ENCODE measurements around the gene ANKRD10. TPM values are rescaled to one million over a fixed set of nuclear protein-coding genes. Genes with fewer than 3 reads are reported as not detected.
A peak's percentile ranks its signal among the peaks of the same experiment; 100 is the strongest.

The ANKRD10 gene
- total and polyA plus RNA-seq, 2 donors from 2014 or later: 64.9 to 159 TPM

DNA sequence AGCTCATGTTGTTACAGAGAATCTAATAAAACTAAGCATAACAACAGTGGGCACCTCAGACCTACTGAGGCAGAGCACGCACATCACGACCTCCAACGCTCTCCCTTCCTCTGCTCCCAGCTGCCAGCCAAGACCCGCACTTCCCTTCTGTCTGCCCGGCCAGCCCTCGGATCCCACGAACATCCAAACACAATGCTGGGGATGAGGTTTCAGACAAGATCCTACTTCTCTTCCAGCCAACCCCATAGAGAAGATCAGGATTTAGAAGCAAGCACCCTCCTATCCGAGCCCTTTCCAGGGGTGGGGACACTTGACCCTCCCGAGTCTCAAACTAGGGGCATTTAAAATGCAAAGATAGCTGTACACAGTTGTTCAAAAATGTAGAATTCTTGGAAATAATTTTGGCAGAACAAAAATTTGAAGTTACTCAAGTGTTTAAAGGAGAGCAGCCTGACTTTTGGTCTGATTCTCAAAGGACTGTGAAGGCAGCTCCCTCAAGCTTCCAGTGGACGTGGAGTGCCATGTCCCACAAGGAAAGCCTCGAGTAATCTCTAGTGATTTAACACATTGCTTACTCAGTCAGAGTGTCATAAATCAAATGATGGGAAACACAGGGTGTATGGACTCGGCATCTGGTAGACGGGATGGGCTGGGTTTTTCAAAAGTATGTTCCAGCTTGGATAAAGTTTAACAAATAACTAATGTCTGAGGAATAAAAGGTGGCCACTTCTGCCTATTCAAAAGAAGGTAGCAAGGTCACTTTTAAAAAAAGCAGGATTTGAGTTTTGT lies 32.8 kb downstream of the ANKRD10 start:
- Histone ChIP-seq H3K36me3 (ENCODE audit: control insufficient read depth in 2 of 3, insufficient read depth in 3 of 3, low read length in 3 of 3) (peaks cover 0 to 5% (median 0%) of the 10 kb centered on the region in 3 donors), H3K9me3 (ENCODE audit: control insufficient read depth in 2 of 3, insufficient read depth in 1 of 3, low read length in 3 of 3) (no peaks in the 10 kb centered on the region), H3K4me1 (ENCODE audit: control insufficient read depth in 2 of 3, insufficient read depth in 2 of 3, low read depth in 1 of 3, low read length in 3 of 3) (no peaks in the 10 kb centered on the region), H3K27me3 (ENCODE audit: control insufficient read depth, insufficient read depth, low read length) (no peaks in the 10 kb centered on the region), H3K27ac (ENCODE audit: low read depth in 2 of 2, low read length in 2 of 2) (no peak overlapping the region), H3K4me3 (ENCODE audit: low read length in 3 of 3) (no peak overlapping the region), H3K9ac (ENCODE audit: low read length in 3 of 3) (no peak overlapping the region)
- FAIRE-seq (no peak), DNase-seq (peak in 1 of 5 donors; percentile 29)
- intact Hi-C loops (cut with DNase I): no loop called here
- TF ChIP-seq, protein P1, sequence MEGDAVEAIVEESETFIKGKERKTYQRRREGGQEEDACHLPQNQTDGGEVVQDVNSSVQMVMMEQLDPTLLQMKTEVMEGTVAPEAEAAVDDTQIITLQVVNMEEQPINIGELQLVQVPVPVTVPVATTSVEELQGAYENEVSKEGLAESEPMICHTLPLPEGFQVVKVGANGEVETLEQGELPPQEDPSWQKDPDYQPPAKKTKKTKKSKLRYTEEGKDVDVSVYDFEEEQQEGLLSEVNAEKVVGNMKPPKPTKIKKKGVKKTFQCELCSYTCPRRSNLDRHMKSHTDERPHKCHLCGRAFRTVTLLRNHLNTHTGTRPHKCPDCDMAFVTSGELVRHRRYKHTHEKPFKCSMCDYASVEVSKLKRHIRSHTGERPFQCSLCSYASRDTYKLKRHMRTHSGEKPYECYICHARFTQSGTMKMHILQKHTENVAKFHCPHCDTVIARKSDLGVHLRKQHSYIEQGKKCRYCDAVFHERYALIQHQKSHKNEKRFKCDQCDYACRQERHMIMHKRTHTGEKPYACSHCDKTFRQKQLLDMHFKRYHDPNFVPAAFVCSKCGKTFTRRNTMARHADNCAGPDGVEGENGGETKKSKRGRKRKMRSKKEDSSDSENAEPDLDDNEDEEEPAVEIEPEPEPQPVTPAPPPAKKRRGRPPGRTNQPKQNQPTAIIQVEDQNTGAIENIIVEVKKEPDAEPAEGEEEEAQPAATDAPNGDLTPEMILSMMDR (IDR thresholded peaks at IDR 0.05; ENCODE audit: borderline replicate concordance, extremely low read depth, insufficient read depth): no peak

DNA sequence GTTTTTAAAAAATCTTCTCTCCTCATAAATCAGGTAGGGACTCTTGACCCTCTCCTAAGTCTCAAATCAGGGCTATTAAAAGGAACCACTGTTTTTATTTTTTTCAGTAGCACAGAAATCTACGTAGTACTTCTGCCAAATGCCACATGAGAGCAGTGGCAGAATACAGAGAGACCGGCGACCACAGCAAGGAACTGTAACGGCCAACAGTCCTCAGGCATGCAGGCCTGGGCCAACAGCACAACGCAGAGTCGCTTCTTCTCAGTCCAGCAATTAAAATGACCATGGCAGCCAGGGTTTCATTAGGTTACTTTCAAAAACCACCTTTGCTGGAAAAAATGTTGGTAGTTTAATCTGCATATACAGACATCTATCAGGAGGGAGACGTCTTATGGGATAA lies 34.2 kb downstream of the ANKRD10 start:
- no peak overlapping the region for H3K4me3 ChIP-seq (ENCODE audit: low read length in 3 of 3)
- H3K27ac ChIP-seq (ENCODE audit: low read depth in 2 of 2, low read length in 2 of 2): no peak overlapping the region
- H3K9me3 ChIP-seq (ENCODE audit: control insufficient read depth in 2 of 3, insufficient read depth in 1 of 3, low read length in 3 of 3): no peaks in the 10 kb centered on the region
- FAIRE-seq: no peak
- TF ChIP-seq, protein P1 (IDR thresholded peaks at IDR 0.05; ENCODE audit: borderline replicate concordance, extremely low read depth, insufficient read depth): no peak
- H3K4me1 ChIP-seq (ENCODE audit: control insufficient read depth in 2 of 3, insufficient read depth in 2 of 3, low read depth in 1 of 3, low read length in 3 of 3): no peaks in the 10 kb centered on the region
- peaks cover 0 to 5% (median 0%) of the 10 kb centered on the region in 3 donors for H3K36me3 ChIP-seq (ENCODE audit: control insufficient read depth in 2 of 3, insufficient read depth in 3 of 3, low read length in 3 of 3)
- H3K27me3 ChIP-seq (ENCODE audit: control insufficient read depth, insufficient read depth, low read length): no peaks in the 10 kb centered on the region
- DNase-seq: no peak
- intact Hi-C loops (cut with DNase I): no loop called here
- no peak overlapping the region for H3K9ac ChIP-seq (ENCODE audit: low read length in 3 of 3)

DNA sequence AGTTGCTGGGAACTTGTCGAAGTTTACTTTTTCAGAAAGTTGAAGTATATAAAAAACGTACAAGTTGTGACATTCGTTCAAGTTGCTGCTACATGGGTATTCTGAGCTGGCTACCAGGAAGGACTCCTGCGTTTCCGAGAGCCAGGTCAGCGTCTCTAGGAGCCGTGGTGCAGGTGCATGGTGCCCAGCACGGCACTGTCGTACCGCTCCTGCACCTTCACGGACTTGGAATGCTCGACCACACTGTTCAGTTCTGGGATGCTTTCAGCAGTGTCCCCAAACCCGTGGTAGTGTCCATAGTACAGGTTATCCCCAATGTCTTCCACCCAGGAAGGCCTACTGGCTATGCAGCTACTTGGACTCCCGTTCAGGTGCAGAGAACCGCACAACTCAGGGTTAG lies 35.4 kb downstream of the ANKRD10 start:
- H3K4me3 ChIP-seq (ENCODE audit: low read length in 3 of 3): no peak overlapping the region
- DNase-seq (no peak), FAIRE-seq (no peak)
- TF ChIP-seq, protein P1 (IDR thresholded peaks at IDR 0.05; ENCODE audit: borderline replicate concordance, extremely low read depth, insufficient read depth): no peak
- H3K36me3 ChIP-seq (ENCODE audit: control insufficient read depth in 2 of 3, insufficient read depth in 3 of 3, low read length in 3 of 3): peaks cover 0 to 5% (median 0%) of the 10 kb centered on the region in 3 donors
- intact Hi-C loops (cut with DNase I): no loop called here
- no peaks in the 10 kb centered on the region for H3K9me3 ChIP-seq (ENCODE audit: control insufficient read depth in 2 of 3, insufficient read depth in 1 of 3, low read length in 3 of 3)
- H3K27ac ChIP-seq (ENCODE audit: low read depth in 2 of 2, low read length in 2 of 2): no peak overlapping the region
- H3K9ac ChIP-seq (ENCODE audit: low read length in 3 of 3): no peak overlapping the region
- H3K27me3 ChIP-seq (ENCODE audit: control insufficient read depth, insufficient read depth, low read length): no peaks in the 10 kb centered on the region
- H3K4me1 ChIP-seq (ENCODE audit: control insufficient read depth in 2 of 3, insufficient read depth in 2 of 3, low read depth in 1 of 3, low read length in 3 of 3): peaks cover 0 to 5% (median 3%) of the 10 kb centered on the region in 3 donors
